Kidney (tissue), 14 donors: ENCODE data around the gene COPS4. TPM values are rescaled to one million over a fixed set of nuclear protein-coding genes. Genes with fewer than 3 reads are reported as not detected.
A peak's percentile ranks its signal among the peaks of the same experiment; 100 is the strongest.

Experiments used
- DNase-seq, 5 donors: peaks; one replicate each; pipeline ENCODE4 v3.0.0-alpha.2; 2013 to 2020
- FAIRE-seq: peaks from 2 replicates; lab custom pipeline; 2012; peaks lifted over from hg19 to GRCh38; lab: Jason Lieb, UNC
- H3K27ac ChIP-seq, 2 donors: one replicate each; pipeline ENCODE4 v1.7.0; 2013; ENCODE audit warnings: low read depth in 2 of 2, low read length in 2 of 2, inconsistent platforms in 1 of 2
- H3K27me3 ChIP-seq: one replicate; pipeline ENCODE4 v1.7.1; 2013; ENCODE audit warnings: low read length, inconsistent platforms; ENCODE audit not compliant: control insufficient read depth, insufficient read depth
- H3K36me3 ChIP-seq, 3 donors: one replicate each; pipeline versions ENCODE4 v1.7.0 to v1.7.1; 2013; ENCODE audit warnings: low read length in 3 of 3, control low read depth in 1 of 3, inconsistent platforms in 1 of 3; ENCODE audit not compliant: insufficient read depth in 3 of 3, control insufficient read depth in 2 of 3
- H3K4me1 ChIP-seq, 3 donors: one replicate each; pipeline versions ENCODE4 v1.7.0 to v1.7.1; 2013; ENCODE audit warnings: low read length in 3 of 3, inconsistent platforms in 1 of 3, low read depth in 1 of 3; ENCODE audit not compliant: control insufficient read depth in 2 of 3, insufficient read depth in 2 of 3
- H3K4me3 ChIP-seq, 3 donors: one replicate each; pipeline versions ENCODE4 v1.7.0 to v1.8.1; 2013; ENCODE audit warnings: low read length in 3 of 3, control low read depth in 1 of 3, inconsistent platforms in 1 of 3
- H3K9ac ChIP-seq, 3 donors: one replicate each; pipeline versions ENCODE4 v1.7.0 to v1.7.1; 2013; ENCODE audit warnings: low read length in 3 of 3, control low read depth in 1 of 3, inconsistent platforms in 1 of 3
- H3K9me3 ChIP-seq, 3 donors: one replicate each; pipeline versions ENCODE4 v1.7.0 to v1.7.1; 2013; ENCODE audit warnings: low read length in 3 of 3, control low read depth in 1 of 3, inconsistent platforms in 1 of 3; ENCODE audit not compliant: control insufficient read depth in 2 of 3, insufficient read depth in 1 of 3
- CTCF ChIP-seq: IDR thresholded peaks from 3 replicates; pipeline ENCODE4 v1.5.1; 2012; ENCODE audit warnings: mild to moderate bottlenecking, moderate library complexity, borderline replicate concordance; ENCODE audit not compliant: insufficient read depth; ENCODE audit errors: extremely low read depth
- intact Hi-C: fragments of 100-400 bp; cut with DNase I; formaldehyde crosslinking; loops from one replicate; pipeline ENCODE4 v1.11.1; 2022
- polyA plus RNA-seq: library from polyadenylated mRNA; stranded (reverse); fragments of 350-450 nt; fragmentation: Illumina TruSeq; extraction: RNeasy Lipid Tissue Mini Kit (QIAGEN cat#74804); gene quantifications from one replicate; pipeline ENCODE4 v1.2.3, GENCODE V29; 2014; ENCODE audit warnings: low read depth, low replicate concordance; ENCODE audit not compliant: insufficient read depth
- total RNA-seq: library from RNA; stranded (reverse); fragmentation: NEBNext Ultra II Directional; extraction: Animal tissue kit (Norgen Biotek cat#: 25700); gene quantifications from one replicate; pipeline ENCODE4 v1.2.1, GENCODE V29; 2021
- donor health status: control.
- donor health status: control.
- donor health status: control.
- donor health status: control.
- donor health status: control.
- donor health status: DM: yes; HTN: yes; CAD: no.
- donor health status: Normal renal cell carcinoma (clear cell type).

Gene COPS4
- total and polyA plus RNA-seq, 2 donors from 2014 or later, result 28.6 to 51.8 TPM

- no peak for FAIRE-seq
- Histone ChIP-seq H3K27me3 (no peaks in the 10 kb centered on the region), H3K9me3 (no peaks in the 10 kb centered on the region), H3K4me1 (peaks cover 0 to 8% (median 5%) of the 10 kb centered on the region in 3 donors), H3K4me3 (peak overlapping the region in 2 of 3 donors; percentile 18 to 37), H3K36me3 (no peaks in the 10 kb centered on the region), H3K27ac (no peak overlapping the region), H3K9ac (no peak overlapping the region)
- intact Hi-C loops, result no loop called here
- DNase-seq, result peak in 1 of 5 donors; percentile 6
- no peak for TF ChIP-seq CTCF
Measured at GRCh38 chr4:82989575-82990429, 45.2 kb upstream of the COPS4 start.

GRCh38 chr4:82994834-82995233, 40.1 kb upstream of the COPS4 start:
- no peak for FAIRE-seq
- peaks cover 0 to under 1% (median 0%) of the 10 kb centered on the region in 3 donors for H3K4me1 ChIP-seq
- H3K36me3 ChIP-seq, result no peaks in the 10 kb centered on the region
- no peak for DNase-seq
- H3K27ac ChIP-seq, result no peak overlapping the region
- no peak overlapping the region for H3K9ac ChIP-seq
- H3K9me3 ChIP-seq, result no peaks in the 10 kb centered on the region
- H3K27me3 ChIP-seq, result no peaks in the 10 kb centered on the region
- intact Hi-C loops, result no loop called here
- no peak overlapping the region for H3K4me3 ChIP-seq
- TF ChIP-seq CTCF, result no peak

DNA sequence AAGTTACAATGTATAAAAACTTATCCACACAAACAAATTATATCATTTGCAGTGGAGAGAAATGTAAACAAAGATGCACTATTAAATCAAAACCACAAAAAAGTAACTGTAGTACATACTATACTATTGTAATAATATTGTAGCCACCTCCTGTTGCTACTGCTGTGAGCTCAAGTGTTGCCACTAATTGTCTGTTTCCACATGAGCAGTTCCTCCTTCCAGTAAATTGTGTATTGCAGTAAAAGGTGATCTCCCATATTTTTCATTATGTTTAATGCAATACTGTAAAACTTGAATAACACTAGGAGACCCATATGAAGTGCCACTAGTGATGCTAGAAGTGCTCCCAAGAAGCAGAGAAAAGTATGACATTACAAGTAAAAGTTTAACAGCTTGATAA, 36.1 kb upstream of the COPS4 start:
- intact Hi-C loops, result no loop called here

More for the DNA sequence above, 36.1 kb upstream of the COPS4 start:
- no peak for FAIRE-seq
- Histone ChIP-seq H3K9me3 (no peaks in the 10 kb centered on the region), H3K4me3 (no peak overlapping the region), H3K9ac (no peak overlapping the region), H3K27ac (no peak overlapping the region), H3K27me3 (no peaks in the 10 kb centered on the region), H3K4me1 (no peaks in the 10 kb centered on the region), H3K36me3 (no peaks in the 10 kb centered on the region)
- DNase-seq, result peak in 1 of 5 donors; percentile 4
- TF ChIP-seq CTCF, result no peak
